Naive thymus-derived CD4-positive, alpha-beta T cell (primary cell): Measurements from ENCODE around the gene RTN4IP1. TPM values are rescaled to one million over a fixed set of nuclear protein-coding genes. Genes with fewer than 3 reads are reported as not detected.
"Not testable (repeated sequence)": the region's sequence is repeated elsewhere in the genome, so short reads cannot be mapped to it uniquely, and the experiment has no call there.

Experiments used
- ATAC-seq: fragments of 150-1000 bp; cut with Tn5 transposase; 2 replicates; pipeline ENCODE4 v1.10.0; 2021; ENCODE audit warnings: mild to moderate bottlenecking, moderate library complexity
- CTCF ChIA-PET: fragments of 350-600 bp; sonication (Branson Sonifier 250); formaldehyde crosslinking; loops from one replicate; lab custom pipeline; 2021; ENCODE audit warnings: antibody characterized with exemption; lab: Charles Lee
- POLR2A ChIA-PET: fragments of 350-600 bp; sonication (Branson Sonifier 250); formaldehyde crosslinking; loops from one replicate; lab custom pipeline; 2021; ENCODE audit warnings: antibody characterized with exemption, inconsistent platforms; lab: Charles Lee
- DNase-seq, 9 donors: peaks; one replicate each; pipeline versions ENCODE4 v3.0.0 to v3.0.0-alpha.2; 2020 to 2022; ENCODE audit warnings: mixed read lengths in 1 of 9
- H3K27ac ChIP-seq: one replicate; pipeline ENCODE4 v1.7.0; 2013; ENCODE audit warnings: mild to moderate bottlenecking, low read depth, low read length, moderate library complexity
- H3K27me3 ChIP-seq, 2 donors: one replicate each; pipeline ENCODE4 v1.7.0; 2013; ENCODE audit warnings: low read length in 2 of 2, mild to moderate bottlenecking in 2 of 2, moderate library complexity in 2 of 2; ENCODE audit not compliant: control insufficient read depth in 2 of 2, insufficient read depth in 2 of 2
- H3K36me3 ChIP-seq, 3 experiments: 1 replicate in 2 of 3; 2 replicates in 1 of 3; pipeline ENCODE4 v1.7.0; 2013; ENCODE audit warnings: low read length in 3 of 3, mild to moderate bottlenecking in 3 of 3, moderate library complexity in 1 of 3; ENCODE audit not compliant: insufficient read depth in 3 of 3, control insufficient read depth in 2 of 3
- H3K4me1 ChIP-seq, 2 donors: one replicate each; pipeline ENCODE4 v1.7.0; 2013; ENCODE audit warnings: low read length in 2 of 2, mild to moderate bottlenecking in 2 of 2, moderate library complexity in 1 of 2; ENCODE audit not compliant: control insufficient read depth in 2 of 2, insufficient read depth in 2 of 2
- H3K4me3 ChIP-seq: 2 replicates; pipeline ENCODE4 v1.7.0; 2013; ENCODE audit warnings: mild to moderate bottlenecking, low read length
- H3K9me3 ChIP-seq, 3 experiments: 1 replicate in 2 of 3; 2 replicates in 1 of 3; pipeline ENCODE4 v1.7.0; 2013; ENCODE audit warnings: low read length in 3 of 3; ENCODE audit not compliant: control insufficient read depth in 2 of 3
- H3K27ac Mint-ChIP-seq, 9 donors: one replicate each; pipeline ENCODE4 v1.8.0; 2020 to 2022; ENCODE audit warnings: mixed read lengths in 9 of 9, mild to moderate bottlenecking in 8 of 9, moderate library complexity in 5 of 9, inconsistent platforms in 2 of 9
- H3K27me3 Mint-ChIP-seq, 5 donors: one replicate each; pipeline ENCODE4 v1.8.0; 2021 to 2022; ENCODE audit warnings: mixed read lengths in 5 of 5, mild to moderate bottlenecking in 1 of 5
- H3K36me3 Mint-ChIP-seq, 5 donors: one replicate each; pipeline ENCODE4 v1.8.0; 2020 to 2022; ENCODE audit warnings: mixed read lengths in 5 of 5, mild to moderate bottlenecking in 3 of 5, inconsistent platforms in 1 of 5
- H3K4me1 Mint-ChIP-seq, 7 donors: one replicate each; pipeline ENCODE4 v1.8.0; 2020 to 2022; ENCODE audit warnings: mixed read lengths in 7 of 7, mild to moderate bottlenecking in 3 of 7, inconsistent platforms in 1 of 7
- H3K4me3 Mint-ChIP-seq, 10 donors: one replicate each; pipeline ENCODE4 v1.8.0; 2020 to 2022; ENCODE audit warnings: mild to moderate bottlenecking in 10 of 10, mixed read lengths in 10 of 10, moderate library complexity in 6 of 10, inconsistent platforms in 2 of 10
- H3K9me3 Mint-ChIP-seq, 11 donors: one replicate each; pipeline ENCODE4 v1.8.0; 2020 to 2022; ENCODE audit warnings: mixed read lengths in 11 of 11, mild to moderate bottlenecking in 4 of 11, inconsistent platforms in 1 of 11, moderate library complexity in 1 of 11
- intact Hi-C, 2 donors: fragments of 100-400 bp; cut with micrococcal nuclease; formaldehyde crosslinking; loops; one replicate each; pipeline ENCODE4 v1.15.1; 2023
- polyA plus RNA-seq, 2 donors: library from polyadenylated mRNA; unstranded; fragments of 300-500 nt; fragmentation: Illumina TruSeq; gene quantifications; one replicate each; pipeline ENCODE4 v1.2.3, GENCODE V29; 2021
- total RNA-seq, 6 experiments: library from RNA in 5 of 6; stranded (reverse) in 5 of 6; gene quantifications; 1 replicate in 5 of 6; 2 replicates in 1 of 6; pipeline ENCODE4 v1.2.3 and lab custom pipeline; 2021 to 2026

Gene RTN4IP1
- total and polyA plus RNA-seq, 7 experiments from 2014 or later, result 5.1 to 9.4 (median 5.8) TPM

GRCh38 chr6:106559659-106560058, 69.6 kb downstream of the RTN4IP1 start:
- H3K36me3 Mint-ChIP-seq, result peaks cover 0 to 47% (median 10%) of the 10 kb centered on the region in 5 donors
- POLR2A ChIA-PET, result interaction anchor here (0.7 kb wide), 1 partner anchor 304 kb away, joined by 3 read pairs; no protein-coding TSS in a partner anchor
- CTCF ChIA-PET, result interaction anchor here (0.8 to 19.1 kb wide), 3 partner anchors 48 to 116 kb away, joined by 4 to 325 read pairs (median 74); no protein-coding TSS in a partner anchor
- not testable (repeated sequence) for H3K9me3 ChIP-seq, H3K4me3 Mint-ChIP-seq, H3K27ac ChIP-seq, ATAC-seq, H3K27me3 ChIP-seq, DNase-seq, H3K4me1 ChIP-seq, H3K9me3 Mint-ChIP-seq, H3K4me3 ChIP-seq, H3K27me3 Mint-ChIP-seq
- H3K27ac Mint-ChIP-seq, result peak overlapping the region in 2 of 9 donors; percentile 5 to 79
- peaks cover 8 to 61% (median 40%) of the 10 kb centered on the region in 3 experiments for H3K36me3 ChIP-seq
- H3K4me1 Mint-ChIP-seq, result peaks cover 0 to 12% (median 5%) of the 10 kb centered on the region in 7 donors
- intact Hi-C loops, result loop anchor here in 1 of 2 donors (10.0 kb wide), 1 partner anchor 195 kb away; the partner anchor contains the start of gene CRYBG1

- H3K4me3 ChIP-seq, result no peak overlapping the region
- H3K27me3 ChIP-seq, result no peaks in the 10 kb centered on the region
- peaks cover 12 to 61% (median 40%) of the 10 kb centered on the region in 3 experiments for H3K36me3 ChIP-seq
- H3K4me1 ChIP-seq, result no peaks in the 10 kb centered on the region
- ChIA-PET POLR2A (interaction anchor here (1.0 to 4.0 kb wide), 2 partner anchors 20 to 47 kb away, joined by 6 to 22 read pairs; no protein-coding TSS in a partner anchor), CTCF (interaction anchor here (1.0 to 19.1 kb wide), 3 partner anchors 9 to 115 kb away, joined by 3 to 325 read pairs (median 74); no protein-coding TSS in a partner anchor)
- no peaks in the 10 kb centered on the region for H3K9me3 Mint-ChIP-seq
- H3K27ac Mint-ChIP-seq, result peak overlapping the region in 2 of 9 donors; percentile 68 to 70
- H3K36me3 Mint-ChIP-seq, result peaks cover 7 to 44% (median 14%) of the 10 kb centered on the region in 5 donors
- peaks cover 0 to 15% (median 6%) of the 10 kb centered on the region in 7 donors for H3K4me1 Mint-ChIP-seq
- H3K4me3 Mint-ChIP-seq, result no peak overlapping the region
- intact Hi-C loops, result no loop called here
- no peaks in the 10 kb centered on the region for H3K27me3 Mint-ChIP-seq
- no peaks in the 10 kb centered on the region for H3K9me3 ChIP-seq
- no peak for DNase-seq
- H3K27ac ChIP-seq, result no peak overlapping the region
- ATAC-seq, result no peak
Measured at GRCh38 chr6:106558364-106558763, 70.9 kb downstream of the RTN4IP1 start.

DNA sequence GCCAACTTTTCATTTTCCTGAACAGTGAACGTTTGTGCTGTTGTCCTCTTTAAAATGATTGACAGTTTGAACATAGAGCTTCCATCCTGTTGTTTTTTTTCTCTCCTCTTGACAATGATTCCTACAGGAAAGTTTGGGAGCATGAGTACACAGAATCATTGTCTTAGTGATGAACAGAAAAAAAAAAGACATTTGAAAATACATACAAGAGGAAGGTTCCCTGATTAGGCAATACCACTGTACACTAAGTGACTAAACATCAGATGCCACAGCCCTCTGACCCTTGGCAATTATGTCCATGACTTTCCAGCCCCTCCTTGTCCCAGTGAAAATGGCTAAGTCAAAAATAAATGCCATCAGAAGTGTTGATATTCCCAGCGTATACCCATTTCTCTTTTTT, 71.5 kb downstream of the RTN4IP1 start:
- no peaks in the 10 kb centered on the region for H3K27me3 ChIP-seq
- H3K4me3 ChIP-seq, result no peak overlapping the region
- ATAC-seq, result no peak
- Mint-ChIP-seq H3K36me3 (peaks cover 9 to 46% (median 16%) of the 10 kb centered on the region in 5 donors), H3K27me3 (no peaks in the 10 kb centered on the region), H3K4me3 (no peak overlapping the region), H3K9me3 (no peaks in the 10 kb centered on the region), H3K4me1 (peaks cover 0 to 18% (median 6%) of the 10 kb centered on the region in 7 donors), H3K27ac (peak overlapping the region in 3 of 9 donors; percentile 27 to 70 (median 68))
- H3K27ac ChIP-seq, result no peak overlapping the region
- intact Hi-C loops, result loop anchor here (2.0 kb wide), 2 partner anchors 37 to 219 kb away; no protein-coding TSS in a partner anchor
- H3K36me3 ChIP-seq, result peaks cover 12 to 61% (median 43%) of the 10 kb centered on the region in 3 experiments
- POLR2A ChIA-PET, result interaction anchor here (1.0 to 4.0 kb wide), 2 partner anchors 19 to 46 kb away, joined by 6 to 22 read pairs; no protein-coding TSS in a partner anchor
- DNase-seq, result no peak
- H3K4me1 ChIP-seq, result no peaks in the 10 kb centered on the region
- CTCF ChIA-PET, result interaction anchor here (1.0 to 19.1 kb wide), 3 partner anchors 10 to 114 kb away, joined by 3 to 325 read pairs (median 74); no protein-coding TSS in a partner anchor
- no peaks in the 10 kb centered on the region for H3K9me3 ChIP-seq

- H3K27ac Mint-ChIP-seq, result peak overlapping the region in 4 of 9 donors; percentile 1 to 56 (median 33)
- peaks cover 14 to 46% (median 22%) of the 10 kb centered on the region in 5 donors for H3K36me3 Mint-ChIP-seq
- H3K27me3 Mint-ChIP-seq, result no peaks in the 10 kb centered on the region
- POLR2A ChIA-PET, result interaction anchor here (0.6 to 4.0 kb wide), 2 partner anchors 23 to 45 kb away, joined by 3 to 22 read pairs; no protein-coding TSS in a partner anchor
- no peak overlapping the region for H3K4me3 ChIP-seq
- no peaks in the 10 kb centered on the region for H3K9me3 ChIP-seq
- CTCF ChIA-PET, result interaction anchor here (0.6 to 19.1 kb wide), 6 partner anchors 29 to 1971 kb away, joined by 3 to 325 read pairs (median 4); no protein-coding TSS in a partner anchor
- H3K27me3 ChIP-seq, result no peaks in the 10 kb centered on the region
- intact Hi-C loops, result loop anchor here (1.0 to 2.0 kb wide), 6 partner anchors 10 to 218 kb away; no protein-coding TSS in a partner anchor
- no peaks in the 10 kb centered on the region for H3K4me1 ChIP-seq
- H3K9me3 Mint-ChIP-seq, result no peaks in the 10 kb centered on the region
- DNase-seq, result peak in 6 of 9 donors; percentile 25 to 61 (median 49)
- no peak overlapping the region for H3K27ac ChIP-seq
- peak; percentile 64 for ATAC-seq
- H3K4me1 Mint-ChIP-seq, result peaks cover 0 to 21% (median 6%) of the 10 kb centered on the region in 7 donors
- no peak overlapping the region for H3K4me3 Mint-ChIP-seq
- H3K36me3 ChIP-seq, result peaks cover 12 to 56% (median 39%) of the 10 kb centered on the region in 3 experiments
Measured at GRCh38 chr6:106556368-106556960, 72.8 kb downstream of the RTN4IP1 start.

DNA sequence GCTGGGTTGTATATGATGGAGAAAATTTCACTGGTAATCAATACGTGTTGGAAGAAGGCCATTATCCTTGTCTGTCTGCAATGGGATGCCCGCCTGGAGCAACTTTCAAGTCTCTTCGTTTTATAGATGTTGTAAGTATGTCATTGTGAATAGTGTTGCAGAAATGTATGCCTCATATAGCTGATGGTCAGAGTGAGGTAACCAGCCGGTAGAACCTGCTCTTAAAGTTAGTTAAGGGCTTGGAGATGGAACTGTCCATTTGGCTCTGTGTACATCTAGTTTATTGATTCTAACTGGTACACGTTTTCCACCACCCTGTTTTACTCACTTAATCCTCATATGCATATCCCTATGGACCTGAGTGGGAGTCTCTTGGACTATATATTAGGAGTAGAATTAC, 73.5 kb downstream of the RTN4IP1 start:
- no peak overlapping the region for H3K4me3 Mint-ChIP-seq
- ATAC-seq (no peak), DNase-seq (no peak)
- Histone ChIP-seq H3K27me3 (no peaks in the 10 kb centered on the region), H3K4me1 (no peaks in the 10 kb centered on the region), H3K4me3 (no peak overlapping the region), H3K36me3 (peaks cover 12 to 56% (median 32%) of the 10 kb centered on the region in 3 experiments), H3K9me3 (no peaks in the 10 kb centered on the region), H3K27ac (no peak overlapping the region)
- ChIA-PET POLR2A (interaction anchor here (0.6 to 4.0 kb wide), 2 partner anchors 22 to 44 kb away, joined by 3 to 22 read pairs; no protein-coding TSS in a partner anchor), CTCF (interaction anchor here (0.6 to 19.1 kb wide), 3 partner anchors 13 to 112 kb away, joined by 3 to 325 read pairs (median 74); no protein-coding TSS in a partner anchor)
- intact Hi-C loops, result loop anchor here (1.0 to 2.0 kb wide), 6 partner anchors 11 to 217 kb away; no protein-coding TSS in a partner anchor
- peaks cover 0 to 14% (median 6%) of the 10 kb centered on the region in 7 donors for H3K4me1 Mint-ChIP-seq
- H3K27me3 Mint-ChIP-seq, result no peaks in the 10 kb centered on the region
- peak overlapping the region in 2 of 9 donors; percentile 34 to 43 for H3K27ac Mint-ChIP-seq
- peaks cover 18 to 47% (median 28%) of the 10 kb centered on the region in 5 donors for H3K36me3 Mint-ChIP-seq
- peaks cover 0 to 4% (median 0%) of the 10 kb centered on the region in 11 donors for H3K9me3 Mint-ChIP-seq

GRCh38 chr6:106553440-106553839, 75.9 kb downstream of the RTN4IP1 start:
- Histone ChIP-seq H3K4me1 (no peaks in the 10 kb centered on the region), H3K9me3 (no peaks in the 10 kb centered on the region), H3K27me3 (no peaks in the 10 kb centered on the region), H3K36me3 (peaks cover 6 to 41% (median 23%) of the 10 kb centered on the region in 3 experiments), H3K27ac (no peak overlapping the region), H3K4me3 (no peak overlapping the region)
- no peak for ATAC-seq
- ChIA-PET POLR2A (interaction anchor here (1.0 to 2.1 kb wide), 3 partner anchors 13 to 41 kb away, joined by 3 to 7 read pairs (median 3); no protein-coding TSS in a partner anchor), CTCF (interaction anchor here (0.6 to 19.1 kb wide), 4 partner anchors 12 to 110 kb away, joined by 3 to 325 read pairs (median 42); no protein-coding TSS in a partner anchor)
- intact Hi-C loops, result no loop called here
- H3K4me1 Mint-ChIP-seq, result peaks cover 0 to 15% (median 10%) of the 10 kb centered on the region in 7 donors
- H3K27ac Mint-ChIP-seq, result peak overlapping the region in 5 of 9 donors; percentile 3 to 72 (median 46)
- H3K4me3 Mint-ChIP-seq, result no peak overlapping the region
- DNase-seq, result no peak
- peaks cover 19 to 48% (median 36%) of the 10 kb centered on the region in 5 donors for H3K36me3 Mint-ChIP-seq
- peaks cover 0 to 4% (median 0%) of the 10 kb centered on the region in 11 donors for H3K9me3 Mint-ChIP-seq
- no peaks in the 10 kb centered on the region for H3K27me3 Mint-ChIP-seq
